Activated T-cell treated with anti-CD3 and anti-CD28 coated beads, Interleukin-2, amount 50 U/mL, for 4 hours (primary cell): ENCODE measurements around the gene FLG2. TPM values are rescaled to one million over a fixed set of nuclear protein-coding genes. Genes with fewer than 3 reads are reported as not detected.
"Not testable (repeated sequence)": the region's sequence is repeated elsewhere in the genome, so short reads cannot be mapped to it uniquely, and the experiment has no call there.

Source experiments
- ATAC-seq, 2 donors: fragments of 200-7000 bp; cut with Tn5 transposase; one replicate each; pipeline ENCODE4 v1.10.0; 2021
- DNase-seq: peaks from one replicate; pipeline ENCODE4 v3.0.0-alpha.2; 2020
- H3K27me3 Mint-ChIP-seq: one replicate; pipeline ENCODE4 v1.8.0; 2021; ENCODE audit warnings: low read depth, mixed read lengths
- H3K36me3 Mint-ChIP-seq: one replicate; pipeline ENCODE4 v1.8.0; 2022; ENCODE audit warnings: mixed read lengths; ENCODE audit not compliant: insufficient read depth
- H3K4me1 Mint-ChIP-seq: one replicate; pipeline ENCODE4 v1.8.0; 2021; ENCODE audit warnings: low read depth, mixed read lengths
- H3K4me3 Mint-ChIP-seq: one replicate; pipeline ENCODE4 v1.8.0; 2021; ENCODE audit warnings: mild to moderate bottlenecking, moderate library complexity, mixed read lengths
- H3K9me3 Mint-ChIP-seq: one replicate; pipeline ENCODE4 v1.8.0; 2021; ENCODE audit warnings: mixed read lengths
- total RNA-seq, 3 donors: library from RNA; stranded (reverse); gene quantifications; one replicate each; pipeline ENCODE4 v1.2.1, GENCODE V29; 2021

Gene FLG2
- total RNA-seq, 3 donors from 2014 or later: not detected

GRCh38 chr1:152347116-152347728 lies 12.6 kb downstream of the FLG2 start:
- DNase-seq: peak; percentile 31
- Mint-ChIP-seq H3K27me3 (peaks cover 8% of the 10 kb centered on the region), H3K9me3 (no peaks in the 10 kb centered on the region), H3K4me1 (no peaks in the 10 kb centered on the region), H3K4me3 (no peak overlapping the region), H3K36me3 (no peaks in the 10 kb centered on the region)
- ATAC-seq: peak in 1 of 2 donors; percentile 72

GRCh38 chr1:152344438-152344837 lies 15.4 kb downstream of the FLG2 start:
- Mint-ChIP-seq H3K4me1 (no peaks in the 10 kb centered on the region), H3K4me3 (no peak overlapping the region), H3K27me3 (peaks cover 18% of the 10 kb centered on the region), H3K9me3 (no peaks in the 10 kb centered on the region), H3K36me3 (no peaks in the 10 kb centered on the region)
- DNase-seq: no peak
- no peak for ATAC-seq

GRCh38 chr1:152343006-152343405 lies 16.8 kb downstream of the FLG2 start:
- no peak overlapping the region for H3K4me3 Mint-ChIP-seq
- no peak for DNase-seq
- no peaks in the 10 kb centered on the region for H3K4me1 Mint-ChIP-seq
- H3K36me3 Mint-ChIP-seq: no peaks in the 10 kb centered on the region
- ATAC-seq: no peak
- H3K9me3 Mint-ChIP-seq: no peaks in the 10 kb centered on the region
- H3K27me3 Mint-ChIP-seq: peaks cover 21% of the 10 kb centered on the region

- H3K4me1 Mint-ChIP-seq: no peaks in the 10 kb centered on the region
- H3K27me3 Mint-ChIP-seq: peaks cover 19% of the 10 kb centered on the region
- ATAC-seq (no peak), DNase-seq (no peak)
- no peaks in the 10 kb centered on the region for H3K9me3 Mint-ChIP-seq
- H3K4me3 Mint-ChIP-seq: no peak overlapping the region
- no peaks in the 10 kb centered on the region for H3K36me3 Mint-ChIP-seq
Measured at GRCh38 chr1:152335399-152335798, 24.4 kb downstream of the FLG2 start.

DNA sequence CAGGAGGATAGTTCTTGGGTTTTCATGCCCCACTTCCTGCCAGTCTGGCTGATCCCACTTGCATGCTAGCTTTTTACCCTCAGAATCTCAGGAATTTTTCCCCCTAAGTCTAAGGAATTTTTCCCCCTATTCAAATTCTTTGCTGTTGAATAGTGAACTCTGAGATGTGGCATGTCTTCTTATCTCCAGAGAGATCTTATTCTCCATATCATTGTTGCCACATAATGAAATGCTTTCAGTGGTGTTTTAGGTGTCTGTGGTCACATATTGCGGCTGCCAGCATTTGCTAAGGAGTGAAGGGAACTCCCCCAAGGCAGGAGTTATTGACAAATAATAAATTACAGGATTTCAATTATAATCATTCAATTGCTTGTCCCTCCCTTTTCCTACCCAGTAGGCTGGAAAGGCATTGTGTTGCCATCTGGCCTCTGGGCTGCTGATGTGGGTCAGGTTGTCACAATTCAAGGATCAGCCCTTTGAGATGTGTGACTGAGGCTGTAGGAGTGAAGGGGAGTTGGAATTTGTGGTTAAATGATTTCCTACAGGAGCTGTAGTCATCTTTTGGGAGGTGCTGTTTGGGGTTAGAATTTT lies 30.9 kb downstream of the FLG2 start:
- Mint-ChIP-seq H3K36me3 (no peaks in the 10 kb centered on the region), H3K9me3 (no peaks in the 10 kb centered on the region), H3K4me1 (no peaks in the 10 kb centered on the region), H3K4me3 (no peak overlapping the region), H3K27me3 (peaks cover 2% of the 10 kb centered on the region)
- DNase-seq (no peak), ATAC-seq (no peak)

- H3K36me3 Mint-ChIP-seq: no peaks in the 10 kb centered on the region
- peaks cover 4% of the 10 kb centered on the region for H3K27me3 Mint-ChIP-seq
- no peak for ATAC-seq
- no peak for DNase-seq
- H3K4me1 Mint-ChIP-seq: no peaks in the 10 kb centered on the region
- H3K4me3 Mint-ChIP-seq: no peak within 1 kb of the TSS
- H3K9me3 Mint-ChIP-seq: no peaks in the 10 kb centered on the region
Measured at GRCh38 chr1:152325111-152325510, 34.7 kb downstream of the FLG2 start, which contains the start of gene FLG. Gene FLG (minus strand): TSS chr1:152325239. CDS start chr1:152315456, 9,783 bp downstream.

DNA sequence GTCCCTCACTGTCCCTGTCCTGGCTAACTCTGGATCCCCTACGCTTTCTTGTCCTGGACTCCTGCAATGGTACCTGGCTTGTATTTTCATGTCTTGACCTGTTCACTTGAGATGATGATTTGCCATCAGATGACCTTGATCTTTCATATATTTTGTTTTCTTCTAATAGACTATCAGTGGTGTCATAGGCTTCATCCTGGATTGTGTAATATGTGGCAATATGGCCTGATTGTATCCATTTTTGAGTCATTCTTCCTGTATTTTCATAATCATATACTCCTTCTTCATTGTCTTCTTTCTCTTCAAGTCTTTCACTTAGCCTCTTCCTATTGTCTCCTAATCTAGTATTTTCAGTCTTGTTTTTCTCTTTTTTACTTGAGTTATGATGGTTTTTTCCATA lies 45.8 kb downstream of the FLG2 start:
- Mint-ChIP-seq H3K9me3 (peaks cover 3% of the 10 kb centered on the region), H3K27me3 (peaks cover 14% of the 10 kb centered on the region), H3K4me3 (no peak overlapping the region), H3K36me3 (no peaks in the 10 kb centered on the region), H3K4me1 (no peaks in the 10 kb centered on the region)
- DNase-seq (no peak), ATAC-seq (no peak)

- Mint-ChIP-seq H3K36me3 (no peaks in the 10 kb centered on the region), H3K4me1 (no peaks in the 10 kb centered on the region), H3K27me3 (peaks cover 14% of the 10 kb centered on the region), H3K4me3 (no peak overlapping the region), H3K9me3 (peaks cover 3% of the 10 kb centered on the region)
- DNase-seq (no peak), ATAC-seq (no peak)
Measured at GRCh38 chr1:152313319-152313801, 46.4 kb downstream of the FLG2 start.

GRCh38 chr1:152312169-152312568 lies 47.6 kb downstream of the FLG2 start:
- not testable (repeated sequence) for H3K36me3 Mint-ChIP-seq, DNase-seq, H3K4me1 Mint-ChIP-seq, H3K4me3 Mint-ChIP-seq, H3K9me3 Mint-ChIP-seq, ATAC-seq
- peaks cover 16% of the 10 kb centered on the region for H3K27me3 Mint-ChIP-seq

DNA sequence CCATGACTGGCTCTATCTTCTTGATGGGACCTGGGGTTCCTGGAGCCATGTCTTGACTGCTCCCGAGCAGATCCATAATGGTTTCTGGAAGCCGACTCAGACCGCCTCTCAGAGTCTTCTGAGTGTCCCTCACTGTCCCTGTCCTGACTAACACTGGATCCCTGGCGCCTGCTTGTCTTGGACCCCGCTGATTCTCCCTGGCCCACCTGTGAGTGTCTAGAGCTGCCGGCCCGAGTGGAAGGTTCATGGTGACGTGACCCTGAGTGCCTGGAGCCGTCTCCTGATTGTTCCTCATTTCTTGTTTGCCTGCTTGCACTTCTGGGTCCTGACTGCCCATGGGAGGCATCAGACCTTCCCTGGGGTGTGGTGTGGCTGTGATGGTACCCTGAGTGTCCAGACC lies 49.9 kb downstream of the FLG2 start:
- DNase-seq (no peak), ATAC-seq (no peak)
- H3K4me1 Mint-ChIP-seq: no peaks in the 10 kb centered on the region
- H3K4me3 Mint-ChIP-seq: no peak overlapping the region
- no peaks in the 10 kb centered on the region for H3K36me3 Mint-ChIP-seq
- H3K27me3 Mint-ChIP-seq: peaks cover 16% of the 10 kb centered on the region
- peaks cover 3% of the 10 kb centered on the region for H3K9me3 Mint-ChIP-seq

GRCh38 chr1:152309320-152309901 lies 50.4 kb downstream of the FLG2 start:
- not testable (repeated sequence) for DNase-seq, H3K36me3 Mint-ChIP-seq, ATAC-seq, H3K4me1 Mint-ChIP-seq, H3K4me3 Mint-ChIP-seq, H3K9me3 Mint-ChIP-seq
- peaks cover 13% of the 10 kb centered on the region for H3K27me3 Mint-ChIP-seq

DNA sequence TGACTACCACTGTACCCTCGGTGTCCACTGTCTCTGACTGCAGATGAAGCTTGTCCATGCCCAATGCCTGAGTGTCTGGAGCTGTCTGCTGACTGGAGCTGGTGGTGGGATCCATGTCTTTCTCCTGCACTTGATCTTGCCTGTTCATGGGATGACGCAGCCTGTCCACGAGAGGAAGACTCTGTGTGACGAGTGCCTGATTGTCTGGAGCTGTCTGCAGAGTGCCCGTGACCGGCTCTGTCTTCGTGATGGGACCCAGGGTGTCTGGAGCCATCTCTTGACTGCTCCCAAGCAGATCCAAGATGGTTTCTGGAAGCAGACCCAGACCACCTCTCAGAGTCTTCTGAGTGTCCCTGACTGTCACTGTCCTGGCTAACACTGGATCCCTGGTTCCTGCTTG lies 51.0 kb downstream of the FLG2 start:
- H3K4me3 Mint-ChIP-seq, DNase-seq, ATAC-seq, H3K27me3 Mint-ChIP-seq, H3K4me1 Mint-ChIP-seq, H3K9me3 Mint-ChIP-seq, H3K36me3 Mint-ChIP-seq: not testable (repeated sequence)

GRCh38 chr1:152307970-152308369 lies 51.8 kb downstream of the FLG2 start:
- not testable (repeated sequence) for H3K9me3 Mint-ChIP-seq, DNase-seq, H3K4me3 Mint-ChIP-seq

GRCh38 chr1:152306123-152306522 lies 53.7 kb downstream of the FLG2 start:
- not testable (repeated sequence) for H3K36me3 Mint-ChIP-seq, H3K4me1 Mint-ChIP-seq, H3K27me3 Mint-ChIP-seq, ATAC-seq, H3K9me3 Mint-ChIP-seq, H3K4me3 Mint-ChIP-seq, DNase-seq

More at GRCh38 chr1:152307970-152308369, 51.8 kb downstream of the FLG2 start:
- not testable (repeated sequence) for H3K4me1 Mint-ChIP-seq, ATAC-seq, H3K27me3 Mint-ChIP-seq, H3K36me3 Mint-ChIP-seq

- not testable (repeated sequence) for H3K36me3 Mint-ChIP-seq, H3K9me3 Mint-ChIP-seq, DNase-seq, ATAC-seq, H3K4me1 Mint-ChIP-seq, H3K4me3 Mint-ChIP-seq, H3K27me3 Mint-ChIP-seq
Measured at GRCh38 chr1:152304773-152305172, 55.0 kb downstream of the FLG2 start.
